Activated B cell treated with CpG ODN at 0.5 μM for 24 hours (primary cell): ENCODE data around the gene TFIP11. TPM values are rescaled to one million over a fixed set of nuclear protein-coding genes. Genes with fewer than 3 reads are reported as not detected.

Experiments used
- ATAC-seq: fragments of 200-7000 bp; cut with Tn5 transposase; one replicate; pipeline ENCODE4 v1.10.0; 2021; ENCODE audit warnings: low read depth, mild to moderate bottlenecking, moderate library complexity
- CTCF ChIA-PET: fragments of 350-600 bp; sonication (Branson Sonifier 250); formaldehyde crosslinking; loops from one replicate; lab custom pipeline; 2021; ENCODE audit warnings: antibody characterized with exemption; lab: Charles Lee
- POLR2A ChIA-PET: fragments of 350-600 bp; sonication (Branson Sonifier 250); formaldehyde crosslinking; loops from one replicate; lab custom pipeline; 2021; ENCODE audit warnings: antibody characterized with exemption; lab: Charles Lee
- DNase-seq: peaks from one replicate; pipeline ENCODE4 v3.0.0; 2022
- H3K27ac Mint-ChIP-seq: one replicate; pipeline ENCODE4 v1.8.0; 2020; ENCODE audit warnings: mixed read lengths
- H3K27me3 Mint-ChIP-seq: one replicate; pipeline ENCODE4 v1.8.0; 2021; ENCODE audit warnings: mixed read lengths
- H3K36me3 Mint-ChIP-seq: one replicate; pipeline ENCODE4 v1.8.0; 2021; ENCODE audit warnings: low read depth, mixed read lengths
- H3K4me1 Mint-ChIP-seq: one replicate; pipeline ENCODE4 v1.8.0; 2021; ENCODE audit warnings: mixed read lengths
- H3K4me3 Mint-ChIP-seq: one replicate; pipeline ENCODE4 v1.8.0; 2020; ENCODE audit warnings: mild to moderate bottlenecking, mixed read lengths
- H3K9me3 Mint-ChIP-seq: one replicate; pipeline ENCODE4 v1.8.0; 2020; ENCODE audit warnings: mixed read lengths
- CTCF ChIP-seq: fragments of 200-600 bp; IDR thresholded peaks from one replicate; pipeline ENCODE4 v1.8.0; 2022; ENCODE audit warnings: antibody characterized with exemption, mild to moderate bottlenecking
- intact Hi-C: fragments of 100-400 bp; cut with micrococcal nuclease; formaldehyde crosslinking; loops from one replicate; pipeline ENCODE4 v1.15.1; 2024
- total RNA-seq: library from RNA; stranded (reverse); gene quantifications from 2 replicates; pipeline ENCODE4 v1.2.3, GENCODE V29; 2022

The TFIP11 gene
- total RNA-seq, 1 donor from 2014 or later = 59.0 TPM

GRCh38 chr22:26551568-26551967, 39.3 kb upstream of the TFIP11 start:
- Mint-ChIP-seq H3K36me3 (peaks cover 8% of the 10 kb centered on the region), H3K27me3 (no peaks in the 10 kb centered on the region), H3K4me3 (no peak overlapping the region), H3K27ac (no peak overlapping the region), H3K4me1 (peaks cover 11% of the 10 kb centered on the region), H3K9me3 (no peaks in the 10 kb centered on the region)
- intact Hi-C loops = no loop called here
- ChIA-PET POLR2A (interaction anchor here (0.7 kb wide), 1 partner anchor 129 kb away, joined by 7 read pairs; no protein-coding TSS in a partner anchor), CTCF (no interaction called here)
- TF ChIP-seq CTCF = no peak
- no peak for DNase-seq
- no peak for ATAC-seq

- H3K4me3 Mint-ChIP-seq = no peak overlapping the region
- peaks cover 17% of the 10 kb centered on the region for H3K4me1 Mint-ChIP-seq
- TF ChIP-seq CTCF = no peak
- DNase-seq = no peak
- intact Hi-C loops = no loop called here
- ATAC-seq = no peak
- peaks cover 9% of the 10 kb centered on the region for H3K36me3 Mint-ChIP-seq
- H3K27me3 Mint-ChIP-seq = no peaks in the 10 kb centered on the region
- no peak overlapping the region for H3K27ac Mint-ChIP-seq
- ChIA-PET POLR2A (interaction anchor here (0.9 kb wide), 1 partner anchor 9 kb away, joined by 5 read pairs; no protein-coding TSS in a partner anchor), CTCF (no interaction called here)
- no peaks in the 10 kb centered on the region for H3K9me3 Mint-ChIP-seq
Measured at GRCh38 chr22:26550498-26551033, 38.3 kb upstream of the TFIP11 start.

GRCh38 chr22:26549902-26550497, 37.7 kb upstream of the TFIP11 start:
- Mint-ChIP-seq H3K27me3 (no peaks in the 10 kb centered on the region), H3K27ac (no peak overlapping the region), H3K36me3 (peaks cover 9% of the 10 kb centered on the region), H3K9me3 (no peaks in the 10 kb centered on the region), H3K4me3 (no peak overlapping the region), H3K4me1 (peaks cover 17% of the 10 kb centered on the region)
- no peak for ATAC-seq
- intact Hi-C loops = no loop called here
- CTCF ChIA-PET = no interaction called here
- POLR2A ChIA-PET = interaction anchor here (0.9 kb wide), 1 partner anchor 8 kb away, joined by 5 read pairs; no protein-coding TSS in a partner anchor
- DNase-seq = no peak
- TF ChIP-seq CTCF = no peak

GRCh38 chr22:26548984-26549383, 36.7 kb upstream of the TFIP11 start:
- no peak overlapping the region for H3K4me3 Mint-ChIP-seq
- POLR2A ChIA-PET = no interaction called here
- no peak for TF ChIP-seq CTCF

GRCh38 chr22:26548303-26548702, 36.0 kb upstream of the TFIP11 start:
- ChIA-PET POLR2A (no interaction called here), CTCF (no interaction called here)
- H3K36me3 Mint-ChIP-seq = peaks cover 9% of the 10 kb centered on the region
- ATAC-seq (no peak), DNase-seq (no peak)
- H3K27ac Mint-ChIP-seq = no peak overlapping the region
- no peaks in the 10 kb centered on the region for H3K27me3 Mint-ChIP-seq
- no peak overlapping the region for H3K4me3 Mint-ChIP-seq
- H3K9me3 Mint-ChIP-seq = no peaks in the 10 kb centered on the region
- no peak for TF ChIP-seq CTCF
- H3K4me1 Mint-ChIP-seq = peaks cover 23% of the 10 kb centered on the region
- intact Hi-C loops = no loop called here

More at GRCh38 chr22:26548984-26549383, 36.7 kb upstream of the TFIP11 start:
- intact Hi-C loops = no loop called here
- ATAC-seq (no peak), DNase-seq (no peak)
- CTCF ChIA-PET = no interaction called here
- Mint-ChIP-seq H3K4me1 (peaks cover 21% of the 10 kb centered on the region), H3K27ac (no peak overlapping the region), H3K9me3 (no peaks in the 10 kb centered on the region), H3K36me3 (peaks cover 9% of the 10 kb centered on the region), H3K27me3 (no peaks in the 10 kb centered on the region)
